Progenitor cell of endocrine pancreas (in vitro differentiated cells): ENCODE results near the gene KCNQ4. TPM values are rescaled to one million over a fixed set of nuclear protein-coding genes. Genes with fewer than 3 reads are reported as not detected.

Source experiments
- DNase-seq: peaks from one replicate; pipeline ENCODE4 v3.0.0; 2021; ENCODE audit warnings: low spot score; ENCODE audit not compliant: unreplicated experiment
- H3K27ac Mint-ChIP-seq: 2 replicates; pipeline ENCODE4 v1.8.0; 2021; ENCODE audit warnings: mild to moderate bottlenecking, moderate library complexity, mixed read lengths
- H3K27me3 Mint-ChIP-seq: 2 replicates; pipeline ENCODE4 v1.8.0; 2021; ENCODE audit warnings: mixed read lengths
- H3K36me3 Mint-ChIP-seq: 2 replicates; pipeline ENCODE4 v1.8.0; 2022; ENCODE audit warnings: mixed read lengths; ENCODE audit not compliant: insufficient read depth
- H3K4me1 Mint-ChIP-seq: 2 replicates; pipeline ENCODE4 v1.8.0; 2021; ENCODE audit warnings: low read depth, mixed read lengths
- H3K4me3 Mint-ChIP-seq: 2 replicates; pipeline ENCODE4 v1.8.0; 2021; ENCODE audit warnings: low read depth, mild to moderate bottlenecking, moderate library complexity, mixed read lengths
- H3K9me3 Mint-ChIP-seq: 2 replicates; pipeline ENCODE4 v1.8.0; 2021; ENCODE audit warnings: low read depth, mixed read lengths
- total RNA-seq: library from RNA; stranded (reverse); gene quantifications from 2 replicates; pipeline ENCODE4 v1.2.1, GENCODE V29; 2021
- TF ChIP-seq, protein P1 (sequence below): fragments of 200-600 bp; sonication (generic); IDR thresholded peaks from one replicate; pipeline ENCODE4 v1.5.0; 2021; ENCODE audit warnings: antibody characterized with exemption, mild to moderate bottlenecking; ENCODE audit not compliant: unreplicated experiment

The KCNQ4 gene
- total RNA-seq, 1 donor from 2014 or later: 0.67 TPM

GRCh38 chr1:40803447-40803846 lies 19.9 kb downstream of the KCNQ4 start:
- no peak overlapping the region for H3K27ac Mint-ChIP-seq
- no peak for DNase-seq
- H3K4me3 Mint-ChIP-seq: no peak overlapping the region
- no peaks in the 10 kb centered on the region for H3K4me1 Mint-ChIP-seq
- TF ChIP-seq, protein P1, sequence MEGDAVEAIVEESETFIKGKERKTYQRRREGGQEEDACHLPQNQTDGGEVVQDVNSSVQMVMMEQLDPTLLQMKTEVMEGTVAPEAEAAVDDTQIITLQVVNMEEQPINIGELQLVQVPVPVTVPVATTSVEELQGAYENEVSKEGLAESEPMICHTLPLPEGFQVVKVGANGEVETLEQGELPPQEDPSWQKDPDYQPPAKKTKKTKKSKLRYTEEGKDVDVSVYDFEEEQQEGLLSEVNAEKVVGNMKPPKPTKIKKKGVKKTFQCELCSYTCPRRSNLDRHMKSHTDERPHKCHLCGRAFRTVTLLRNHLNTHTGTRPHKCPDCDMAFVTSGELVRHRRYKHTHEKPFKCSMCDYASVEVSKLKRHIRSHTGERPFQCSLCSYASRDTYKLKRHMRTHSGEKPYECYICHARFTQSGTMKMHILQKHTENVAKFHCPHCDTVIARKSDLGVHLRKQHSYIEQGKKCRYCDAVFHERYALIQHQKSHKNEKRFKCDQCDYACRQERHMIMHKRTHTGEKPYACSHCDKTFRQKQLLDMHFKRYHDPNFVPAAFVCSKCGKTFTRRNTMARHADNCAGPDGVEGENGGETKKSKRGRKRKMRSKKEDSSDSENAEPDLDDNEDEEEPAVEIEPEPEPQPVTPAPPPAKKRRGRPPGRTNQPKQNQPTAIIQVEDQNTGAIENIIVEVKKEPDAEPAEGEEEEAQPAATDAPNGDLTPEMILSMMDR: no peak
- H3K9me3 Mint-ChIP-seq: no peaks in the 10 kb centered on the region
- H3K27me3 Mint-ChIP-seq: peaks cover 40% of the 10 kb centered on the region
- no peaks in the 10 kb centered on the region for H3K36me3 Mint-ChIP-seq

GRCh38 chr1:40803902-40804301 lies 20.3 kb downstream of the KCNQ4 start:
- Mint-ChIP-seq H3K4me1 (peaks cover 3% of the 10 kb centered on the region), H3K36me3 (no peaks in the 10 kb centered on the region), H3K27ac (no peak overlapping the region), H3K9me3 (no peaks in the 10 kb centered on the region), H3K27me3 (peaks cover 44% of the 10 kb centered on the region), H3K4me3 (no peak overlapping the region)
- TF ChIP-seq, protein P1: no peak
- no peak for DNase-seq

- H3K9me3 Mint-ChIP-seq: no peaks in the 10 kb centered on the region
Observed at GRCh38 chr1:40806240-40806639, 22.7 kb downstream of the KCNQ4 start.

GRCh38 chr1:40806731-40807695 lies 23.4 kb downstream of the KCNQ4 start:
- H3K36me3 Mint-ChIP-seq: no peaks in the 10 kb centered on the region
- H3K4me3 Mint-ChIP-seq: no peak overlapping the region
- TF ChIP-seq, protein P1: no peak
- peaks cover 5% of the 10 kb centered on the region for H3K4me1 Mint-ChIP-seq
- no peaks in the 10 kb centered on the region for H3K9me3 Mint-ChIP-seq
- H3K27ac Mint-ChIP-seq: no peak overlapping the region
- DNase-seq: no peak
- H3K27me3 Mint-ChIP-seq: peaks cover 37% of the 10 kb centered on the region

More at GRCh38 chr1:40806240-40806639, 22.7 kb downstream of the KCNQ4 start:
- peaks cover 42% of the 10 kb centered on the region for H3K27me3 Mint-ChIP-seq
- H3K4me1 Mint-ChIP-seq: peaks cover 5% of the 10 kb centered on the region
- H3K4me3 Mint-ChIP-seq: no peak overlapping the region
- TF ChIP-seq, protein P1: no peak
- DNase-seq: no peak
- H3K36me3 Mint-ChIP-seq: no peaks in the 10 kb centered on the region
- H3K27ac Mint-ChIP-seq: no peak overlapping the region

DNA sequence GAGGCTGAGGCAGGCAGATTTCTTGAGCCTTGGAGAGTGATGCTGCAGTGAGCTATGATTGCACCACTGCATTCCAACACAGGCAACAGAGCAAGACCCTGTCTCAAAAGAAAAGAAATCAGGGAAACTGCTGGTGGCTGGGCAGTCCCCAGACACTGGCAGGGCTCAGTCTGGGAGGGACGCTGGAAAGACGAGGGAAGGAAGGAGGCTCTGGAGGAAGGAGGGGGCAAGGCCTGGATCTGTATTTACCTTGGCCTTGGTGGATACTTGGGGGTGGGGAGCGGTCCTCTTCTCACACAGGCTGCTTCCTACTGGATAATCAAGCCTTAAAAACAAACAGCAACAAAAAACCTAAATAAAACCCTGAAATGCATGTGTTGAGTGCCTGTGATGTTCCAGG lies 24.4 kb downstream of the KCNQ4 start:
- TF ChIP-seq, protein P1: no peak
- H3K9me3 Mint-ChIP-seq: no peaks in the 10 kb centered on the region
- no peak overlapping the region for H3K27ac Mint-ChIP-seq
- no peak for DNase-seq
- peaks cover 7% of the 10 kb centered on the region for H3K4me1 Mint-ChIP-seq
- H3K36me3 Mint-ChIP-seq: no peaks in the 10 kb centered on the region
- no peak overlapping the region for H3K4me3 Mint-ChIP-seq
- peaks cover 44% of the 10 kb centered on the region for H3K27me3 Mint-ChIP-seq
